Measurements from ENCODE around the gene NOS1AP. TPM values are rescaled to one million over a fixed set of nuclear protein-coding genes. Genes with fewer than 3 reads are reported as not detected.

The NOS1AP gene
- total RNA-seq, 1 donor from 2014 or later = 4.1 TPM

- no peak for DNase-seq
Observed at GRCh38 chr1:162386292-162387225, 317.1 kb downstream of the NOS1AP start.

GRCh38 chr1:162387226-162388082 is 318.0 kb downstream of the NOS1AP start:
- DNase-seq = no peak

- DNase-seq = no peak
Observed at GRCh38 chr1:162388083-162388594, 318.6 kb downstream of the NOS1AP start.

- DNase-seq = no peak
Observed at GRCh38 chr1:162388615-162389014, 319.1 kb downstream of the NOS1AP start.

GRCh38 chr1:162389021-162389818 is 319.7 kb downstream of the NOS1AP start:
- no peak for DNase-seq

- DNase-seq = no peak
Observed at GRCh38 chr1:162389971-162390370, 320.5 kb downstream of the NOS1AP start.

- no peak for DNase-seq
Observed at GRCh38 chr1:162390396-162391185, 321.1 kb downstream of the NOS1AP start.

GRCh38 chr1:162391790-162392563 is 322.5 kb downstream of the NOS1AP start:
- no peak for DNase-seq

- DNase-seq = no peak
Observed at GRCh38 chr1:162396201-162396906, 326.9 kb downstream of the NOS1AP start.

GRCh38 chr1:162397039-162397448 is 327.6 kb downstream of the NOS1AP start:
- DNase-seq = no peak

- DNase-seq = no peak
Observed at GRCh38 chr1:162397943-162398560, 328.6 kb downstream of the NOS1AP start.

- no peak for DNase-seq
Observed at GRCh38 chr1:162398999-162399580, 329.6 kb downstream of the NOS1AP start.

- no peak for DNase-seq
Observed at GRCh38 chr1:162400790-162401355, 331.4 kb downstream of the NOS1AP start.

GRCh38 chr1:162404550-162405160 is 335.2 kb downstream of the NOS1AP start:
- no peak for DNase-seq

- no peak for DNase-seq
Observed at GRCh38 chr1:162405800-162406199, 336.3 kb downstream of the NOS1AP start.

GRCh38 chr1:162406811-162407210 is 337.3 kb downstream of the NOS1AP start:
- no peak for DNase-seq

- no peak for DNase-seq
Observed at GRCh38 chr1:162407539-162407938, 338.0 kb downstream of the NOS1AP start.

GRCh38 chr1:162412002-162412401 is 342.5 kb downstream of the NOS1AP start, which contains the start of gene SH2D1B:
Gene SH2D1B, minus strand, starts transcription at chr1:162412136. Its CDS starts 120 bp downstream, at chr1:162412016.
- DNase-seq = no peak
